Measurements from ENCODE around the gene MACROD1. TPM values are rescaled to one million over a fixed set of nuclear protein-coding genes. Genes with fewer than 3 reads are reported as not detected.

The MACROD1 gene
- total RNA-seq, 1 experiment from 2014 or later = 36.9 TPM

GRCh38 chr11:64038500-64038899 lies 127.4 kb downstream of the MACROD1 start (continued):
- TF ChIP-seq ARID4B (CRISPR knock-in tag; IDR thresholded peaks at IDR 0.05; ENCODE audit: borderline replicate concordance) (no peak), GABPB1 (CRISPR knock-in tag; IDR thresholded peaks at IDR 0.05) (no peak), USF1 (CRISPR knock-in tag; IDR thresholded peaks at IDR 0.05) (no peak), PRRX2 (CRISPR knock-in tag; IDR thresholded peaks at IDR 0.05) (no peak), SP1 (CRISPR knock-in tag; conservative IDR thresholded peaks at IDR 0.05) (no peak), JUN (CRISPR knock-in tag; IDR thresholded peaks at IDR 0.05) (no peak), CBFB (CRISPR knock-in tag; IDR thresholded peaks at IDR 0.05; ENCODE audit: low read depth) (no peak), ZNF281 (CRISPR knock-in tag; IDR thresholded peaks at IDR 0.05) (no peak), RELA (CRISPR knock-in tag; IDR thresholded peaks at IDR 0.05; ENCODE audit: borderline replicate concordance) (no peak), IRF1 (CRISPR knock-in tag; IDR thresholded peaks at IDR 0.05) (no peak), ZNF317 (CRISPR knock-in tag; IDR thresholded peaks at IDR 0.05; ENCODE audit: borderline replicate concordance, low read depth) (no peak), ETV6 (CRISPR knock-in tag; IDR thresholded peaks at IDR 0.05) (no peak), ZNF423 (CRISPR knock-in tag; IDR thresholded peaks at IDR 0.05) (no peak)

- H3K27ac Mint-ChIP-seq = no peak overlapping the region
- no peak for DNase-seq (ENCODE audit: low spot score)
- H3K27me3 Mint-ChIP-seq (ENCODE audit: low read depth) = peaks cover 93% of the 10 kb centered on the region
- H3K4me3 Mint-ChIP-seq = peak overlapping the region; percentile 34
- peak; percentile 5 for ATAC-seq
- no peaks in the 10 kb centered on the region for H3K9me3 Mint-ChIP-seq
- POLR2A ChIA-PET = interaction anchor here (1.0 kb wide), 1 partner anchor 37 kb away, joined by 5 read pairs; no protein-coding TSS in a partner anchor
- CTCF ChIA-PET = interaction anchor here (0.8 to 6.0 kb wide), 17 partner anchors 9 to 167 kb away, joined by 3 to 55 read pairs (median 5); no protein-coding TSS in a partner anchor
- no peaks in the 10 kb centered on the region for H3K36me3 Mint-ChIP-seq
- H3K4me1 Mint-ChIP-seq = peaks cover 16% of the 10 kb centered on the region
- no peak for TF ChIP-seq HMGXB4 (CRISPR knock-in tag; IDR thresholded peaks at IDR 0.05)
- no peak for TF ChIP-seq CREM (CRISPR knock-in tag; IDR thresholded peaks at IDR 0.05)
- TF ChIP-seq HMGA2 (CRISPR knock-in tag; IDR thresholded peaks at IDR 0.05) = no peak
- no peak for TF ChIP-seq PRDM15 (CRISPR knock-in tag; IDR thresholded peaks at IDR 0.05)
- no peak for TF ChIP-seq MYBL2 (CRISPR knock-in tag; IDR thresholded peaks at IDR 0.05)
These were observed 128.8 kb downstream of the MACROD1 start for GRCh38 chr11:64037027-64037634.

Measured in WTC11 (cell line).